Muscle of back (tissue), 13 donors: Measurements from ENCODE around the gene IFI27L2. TPM values are rescaled to one million over a fixed set of nuclear protein-coding genes. Genes with fewer than 3 reads are reported as not detected.

Experiments
- DNase-seq, 3 donors: peaks; one replicate each; pipeline versions ENCODE4 v3.0.0 to v3.0.0-alpha.2; 2013
- long read RNA-seq, 9 donors: transcript quantifications; one replicate each; lab custom pipeline, GENCODE V29; 2026
- polyA plus RNA-seq, 10 donors: library from polyadenylated mRNA; unstranded; fragments of 120-200 nt; gene quantifications; one replicate each; pipeline ENCODE4 v1.2.1, GENCODE V29; 2013; ENCODE audit not compliant: insufficient read length in 10 of 10

IFI27L2 gene
- polyA plus RNA-seq = 10 to 100 TPM; 11.0 to 21.9 (median 15.0) TPM
- long read RNA-seq, donor 1, transcript IFI27L2-201 (4 exons, 511 nt) = major isoform, 17 of 25 reads
- long read RNA-seq, donor 1, transcript IFI27L2-204 (3 exons, 516 nt) = minor isoform, 7 of 25 reads
- long read RNA-seq, donor 1, partial matches to known transcripts = 0 of 25 reads
- long read RNA-seq, donor 1, other reads (novel, unspliced or antisense) = 0 of 25 reads
- long read RNA-seq, donor 2, transcript IFI27L2-201 (4 exons, 511 nt) = major isoform, 11 of 13 reads
- long read RNA-seq, donor 2, partial matches to known transcripts = 0 of 13 reads
- long read RNA-seq, donor 2, other reads (novel, unspliced or antisense) = 0 of 13 reads
- long read RNA-seq, donor 3 = 0 reads
- long read RNA-seq, donor 4, transcript IFI27L2-201 (4 exons, 511 nt) = minor isoform, 6 of 15 reads
- long read RNA-seq, donor 4, transcript IFI27L2-204 (3 exons, 516 nt) = major isoform, 9 of 15 reads
- long read RNA-seq, donor 4, partial matches to known transcripts = 0 of 15 reads
- long read RNA-seq, donor 4, other reads (novel, unspliced or antisense) = 0 of 15 reads
- long read RNA-seq, donor 5, transcript IFI27L2-201 (4 exons, 511 nt) = major isoform, 17 of 21 reads
- long read RNA-seq, donor 5, partial matches to known transcripts = 0 of 21 reads
- long read RNA-seq, donor 5, other reads (novel, unspliced or antisense) = 0 of 21 reads
- long read RNA-seq, donor 6, transcript IFI27L2-201 (4 exons, 511 nt) = major isoform, 14 of 24 reads
- long read RNA-seq, donor 6, transcript IFI27L2-204 (3 exons, 516 nt) = minor isoform, 7 of 24 reads
- long read RNA-seq, donor 6, partial matches to known transcripts = 0 of 24 reads
- long read RNA-seq, donor 6, other reads (novel, unspliced or antisense) = 0 of 24 reads
- long read RNA-seq, donor 7, transcript IFI27L2-201 (4 exons, 511 nt) = major isoform, 6 of 8 reads
- long read RNA-seq, donor 7, partial matches to known transcripts = 0 of 8 reads
- long read RNA-seq, donor 7, other reads (novel, unspliced or antisense) = 0 of 8 reads
- long read RNA-seq, donor 8, transcript IFI27L2-201 (4 exons, 511 nt) = major isoform, 13 of 21 reads
- long read RNA-seq, donor 8, partial matches to known transcripts = 0 of 21 reads
- long read RNA-seq, donor 8, other reads (novel, unspliced or antisense) = 0 of 21 reads
- long read RNA-seq, donor 9, partial matches to known transcripts = 0 of 2 reads
- long read RNA-seq, donor 9, other reads (novel, unspliced or antisense) = 0 of 2 reads

- DNase-seq = peak; percentile 63 to 91 (median 78)
Measured at GRCh38 chr14:94129111-94129757, at the start of gene IFI27L2. Gene IFI27L2, minus strand, starts transcription at chr14:94129604. Its CDS starts 40 bp downstream, at chr14:94129564.

- DNase-seq = no peak
Measured at GRCh38 chr14:94177806-94178205, 48.4 kb upstream of the IFI27L2 start.

- no peak for DNase-seq
Measured at GRCh38 chr14:94176808-94177207, 47.4 kb upstream of the IFI27L2 start.

- DNase-seq = no peak
Measured at GRCh38 chr14:94175747-94176146, 46.3 kb upstream of the IFI27L2 start.

GRCh38 chr14:94175011-94175745 is 45.8 kb upstream of the IFI27L2 start:
- DNase-seq = peak in 1 of 3 donors; percentile 27

- DNase-seq = no peak
Measured at GRCh38 chr14:94174604-94175010, 45.2 kb upstream of the IFI27L2 start.

- peak; percentile 76 to 84 (median 84) for DNase-seq
Measured at GRCh38 chr14:94173885-94174603, 44.6 kb upstream of the IFI27L2 start, which contains the start of gene PPP4R4. Gene PPP4R4, plus strand, starts transcription at chr14:94174322. Its CDS starts 144 bp downstream, at chr14:94174466.

GRCh38 chr14:94173471-94173884 is 44.1 kb upstream of the IFI27L2 start:
- no peak for DNase-seq

- no peak for DNase-seq
Measured at GRCh38 chr14:94172545-94172944, 43.1 kb upstream of the IFI27L2 start.

- DNase-seq = no peak
Measured at GRCh38 chr14:94171208-94171607, 41.8 kb upstream of the IFI27L2 start.

GRCh38 chr14:94170136-94170535 is 40.7 kb upstream of the IFI27L2 start:
- no peak for DNase-seq

- DNase-seq = no peak
Measured at GRCh38 chr14:94165744-94166143, 36.3 kb upstream of the IFI27L2 start.

GRCh38 chr14:94164685-94165431 is 35.5 kb upstream of the IFI27L2 start:
- DNase-seq = peak in 1 of 3 donors; percentile 35

- DNase-seq = no peak
Measured at GRCh38 chr14:94163796-94164195, 34.4 kb upstream of the IFI27L2 start.

GRCh38 chr14:94162466-94162865 is 33.1 kb upstream of the IFI27L2 start:
- no peak for DNase-seq

GRCh38 chr14:94161981-94162380 is 32.6 kb upstream of the IFI27L2 start:
- DNase-seq = no peak

- DNase-seq = no peak
Measured at GRCh38 chr14:94161058-94161457, 31.7 kb upstream of the IFI27L2 start.

GRCh38 chr14:94158239-94158883 is 29.0 kb upstream of the IFI27L2 start:
- DNase-seq = no peak
